Mesodermal cell (in vitro differentiated cells): ENCODE measurements around the gene TMEM255B.
"Not testable (repeated sequence)": the region's sequence is repeated elsewhere in the genome, so short reads cannot be mapped to it uniquely, and the experiment has no call there.

Experiments used
- H3K27ac ChIP-seq: 2 replicates; pipeline ENCODE4 v1.7.0; 2013; ENCODE audit warnings: mild to moderate bottlenecking, low read depth, low read length, moderate library complexity; ENCODE audit not compliant: severe bottlenecking
- H3K36me3 ChIP-seq: 2 replicates; pipeline ENCODE4 v1.7.1; 2013; ENCODE audit warnings: mild to moderate bottlenecking, low read length, moderate library complexity; ENCODE audit not compliant: control insufficient read depth, insufficient read depth
- H3K4me1 ChIP-seq: one replicate; pipeline ENCODE4 v1.7.1; 2013; ENCODE audit warnings: mild to moderate bottlenecking, low read length; ENCODE audit not compliant: insufficient read depth, control insufficient read depth, poor library complexity, severe bottlenecking
- H3K4me3 ChIP-seq: 2 replicates; pipeline ENCODE4 v1.7.0; 2013; ENCODE audit warnings: low read length, control low read depth, mild to moderate bottlenecking; ENCODE audit not compliant: insufficient read depth, poor library complexity, severe bottlenecking; ENCODE audit errors: extremely low read depth
- H3K9me3 ChIP-seq: 2 replicates; pipeline ENCODE4 v1.7.1; 2013; ENCODE audit warnings: mild to moderate bottlenecking, low read length, moderate library complexity; ENCODE audit not compliant: control insufficient read depth
- WGBS, 2 experiments: methylation state at CpG; one replicate each; pipeline ENCODE4 v1.1.5; 2013; ENCODE audit warnings: missing lambda C conversion rate in 2 of 2; ENCODE audit not compliant: insufficient coverage in 2 of 2; 5-methylcytosine and 5-hydroxymethylcytosine counted together

Gene TMEM255B

DNA sequence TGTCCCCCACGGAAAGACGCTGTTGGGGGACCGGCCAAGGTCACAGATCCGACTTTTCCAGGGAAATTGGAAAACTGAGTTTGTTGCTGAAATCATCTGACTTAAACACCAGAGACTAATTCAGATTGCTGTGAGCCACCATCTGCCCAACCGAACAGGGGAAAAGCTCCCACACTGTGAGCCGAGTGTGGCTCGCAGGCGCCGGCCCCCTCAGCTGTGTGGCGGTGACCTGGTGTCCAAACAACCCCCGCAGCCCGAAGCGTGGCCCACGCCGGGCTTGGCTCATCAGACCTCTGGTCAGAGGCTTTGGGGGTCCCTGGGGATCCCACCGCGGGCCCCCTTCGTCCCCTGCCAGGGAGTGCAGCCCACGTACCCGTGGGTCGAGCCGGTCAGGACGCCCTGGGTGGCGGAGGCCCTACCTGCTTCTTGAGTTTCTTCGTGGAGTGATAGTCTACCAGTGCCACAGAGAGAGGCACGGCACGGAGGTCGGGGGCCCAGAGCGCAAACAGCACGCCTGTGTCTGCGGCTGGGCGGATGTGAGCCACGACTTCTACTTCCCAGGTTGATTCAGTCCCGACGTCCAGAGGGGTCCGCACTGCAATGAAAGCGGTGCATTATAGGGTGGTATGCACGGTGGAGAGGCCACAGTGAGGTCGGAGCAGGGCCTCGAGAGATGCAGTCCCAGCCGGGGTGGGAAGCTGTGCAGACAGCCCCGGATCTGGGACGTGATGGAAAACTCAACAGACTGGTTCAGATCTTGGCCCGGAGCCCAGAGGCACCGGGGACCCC is 64.1 kb downstream of the TMEM255B start:
- H3K27ac ChIP-seq, result no peak overlapping the region
- H3K4me1 ChIP-seq, result peaks cover 26% of the 10 kb centered on the region
- 97% methylated on average over 39 to 45 of the region's 45 CpGs for WGBS, 2 experiments

DNA sequence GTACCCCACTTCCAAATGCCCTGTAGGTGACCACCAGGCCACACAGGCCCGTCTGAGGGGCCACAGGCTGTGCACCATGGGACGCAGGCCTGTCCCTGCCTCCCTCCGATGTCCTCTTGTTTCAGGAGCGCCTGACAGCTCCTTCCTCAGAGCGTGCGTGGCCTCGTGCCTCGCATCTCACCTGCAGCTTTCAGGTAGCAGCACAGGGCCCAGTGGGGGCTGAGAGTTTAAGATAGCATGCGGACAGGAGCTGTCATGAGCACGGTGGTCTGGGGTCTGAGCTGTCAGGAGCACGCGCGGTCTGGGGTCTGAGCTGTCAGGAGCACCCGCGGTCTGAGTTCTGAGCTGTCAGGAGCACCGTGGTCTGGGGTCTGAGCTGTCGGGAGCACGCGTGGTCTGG is 64.7 kb downstream of the TMEM255B start:
- Histone ChIP-seq H3K36me3 (no peaks in the 10 kb centered on the region), H3K27ac (no peak overlapping the region), H3K4me3 (no peak overlapping the region), H3K4me1 (peaks cover 26% of the 10 kb centered on the region), H3K9me3 (no peaks in the 10 kb centered on the region)
- WGBS, 2 experiments, result 97 to 99% methylated on average over 15 to 17 of the region's 19 CpGs

More for the DNA sequence above, 64.1 kb downstream of the TMEM255B start:
- no peaks in the 10 kb centered on the region for H3K9me3 ChIP-seq
- no peak overlapping the region for H3K4me3 ChIP-seq
- H3K36me3 ChIP-seq, result no peaks in the 10 kb centered on the region

DNA sequence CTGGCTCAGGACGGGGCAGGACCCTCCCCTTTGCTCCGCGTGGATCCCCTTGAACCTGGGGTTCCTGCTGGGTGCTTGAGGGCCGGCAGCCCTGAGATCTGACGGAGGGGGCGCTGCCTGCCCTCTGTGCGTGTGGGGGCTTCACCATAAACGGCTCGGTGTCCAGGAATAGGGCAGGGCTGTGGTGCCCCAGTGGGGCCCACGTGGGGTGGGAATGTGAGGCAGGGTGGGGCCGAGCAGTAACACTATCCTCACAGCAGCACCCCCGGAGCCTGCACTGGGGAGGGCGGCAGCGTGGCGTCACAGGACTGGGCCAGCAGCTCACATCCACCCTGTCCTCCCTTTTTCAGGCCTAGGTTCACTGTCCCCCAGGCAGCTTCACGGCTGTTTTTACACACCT is 66.8 kb downstream of the TMEM255B start:
- no peak overlapping the region for H3K27ac ChIP-seq
- H3K9me3 ChIP-seq, result no peaks in the 10 kb centered on the region
- H3K36me3 ChIP-seq, result no peaks in the 10 kb centered on the region
- H3K4me1 ChIP-seq, result peaks cover 15% of the 10 kb centered on the region
- WGBS, 2 experiments, result 91% methylated on average over 9 to 13 of the region's 16 CpGs
- H3K4me3 ChIP-seq, result no peak overlapping the region

DNA sequence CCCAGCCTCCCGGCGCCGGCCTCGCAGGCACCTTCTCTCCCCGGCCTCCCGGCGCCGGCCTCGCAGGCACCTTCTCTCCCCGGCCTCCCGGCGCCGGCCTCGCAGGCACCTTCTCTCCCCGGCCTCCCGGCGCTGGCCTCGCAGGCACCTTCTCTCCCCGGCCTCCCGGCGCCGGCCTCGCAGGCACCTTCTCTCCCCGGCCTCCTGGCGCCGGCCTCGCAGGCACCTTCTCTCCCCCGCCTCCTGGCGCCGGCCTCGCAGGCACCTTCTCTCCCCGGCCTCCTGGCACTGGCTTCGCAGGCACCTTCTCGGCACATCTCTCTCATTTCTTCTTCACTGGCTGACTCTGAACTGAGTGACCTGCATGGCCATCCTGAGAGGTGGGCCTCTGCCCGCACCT is 67.4 kb downstream of the TMEM255B start:
- 86 to 94% methylated on average over 6 to 13 of the region's 35 CpGs for WGBS, 2 experiments
- not testable (repeated sequence) for H3K36me3 ChIP-seq, H3K4me3 ChIP-seq, H3K4me1 ChIP-seq, H3K9me3 ChIP-seq, H3K27ac ChIP-seq

DNA sequence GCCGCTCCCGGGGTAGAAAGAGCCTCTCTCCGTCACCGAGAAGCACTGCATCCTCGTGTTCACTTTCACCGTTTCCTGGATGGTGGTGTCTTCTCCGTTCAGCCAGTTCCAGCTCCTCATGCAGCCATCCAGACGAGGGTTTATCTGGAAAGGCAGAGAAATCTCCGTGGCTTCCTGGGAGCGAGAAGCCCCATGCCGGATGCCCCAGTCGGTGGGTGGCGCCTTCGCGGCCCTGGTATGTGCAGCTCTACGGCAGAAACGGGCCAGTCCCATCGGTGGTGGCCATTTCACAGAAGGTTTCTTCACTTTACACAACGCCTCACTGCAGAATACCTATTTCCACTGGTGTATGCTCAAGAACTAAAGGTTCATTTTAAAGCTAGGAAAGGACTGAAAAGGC is 68.0 kb downstream of the TMEM255B start:
- H3K4me1 ChIP-seq, result peaks cover 4% of the 10 kb centered on the region
- no peak overlapping the region for H3K4me3 ChIP-seq
- 94% methylated on average over 15 to 16 of the region's 19 CpGs for WGBS, 2 experiments

DNA sequence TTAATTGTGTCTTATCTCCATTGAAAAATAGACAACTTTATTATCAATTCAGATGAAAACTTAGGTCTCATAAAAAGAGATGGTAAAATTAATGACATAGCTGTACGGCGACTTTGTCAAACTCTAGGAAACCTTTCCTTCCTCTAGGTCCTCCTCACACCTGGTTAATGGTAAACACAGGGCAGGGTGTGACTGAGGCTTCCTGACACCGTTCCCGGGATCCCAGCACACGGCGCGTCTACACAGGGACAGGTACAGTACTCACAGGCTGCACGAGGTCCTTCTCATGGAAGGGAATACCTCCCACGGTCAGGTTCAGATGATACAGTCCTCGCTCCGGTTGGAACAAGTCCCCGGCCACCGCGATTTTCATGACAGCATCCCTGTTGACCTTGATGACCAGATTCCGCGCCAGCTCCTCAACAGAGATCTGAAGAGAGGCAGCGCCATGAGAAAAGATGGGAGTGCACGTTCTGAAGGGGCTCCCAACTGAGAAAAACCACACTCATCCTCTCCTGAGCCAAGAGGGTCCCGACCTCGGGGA is 69.3 kb downstream of the TMEM255B start:
- WGBS, 2 experiments, result 95 to 98% methylated on average over 17 to 20 of the region's 20 CpGs
- no peak overlapping the region for H3K4me3 ChIP-seq
- H3K27ac ChIP-seq, result no peak overlapping the region

More for the DNA sequence above, 68.0 kb downstream of the TMEM255B start:
- H3K9me3 ChIP-seq, result no peaks in the 10 kb centered on the region
- no peak overlapping the region for H3K27ac ChIP-seq
- no peaks in the 10 kb centered on the region for H3K36me3 ChIP-seq

DNA sequence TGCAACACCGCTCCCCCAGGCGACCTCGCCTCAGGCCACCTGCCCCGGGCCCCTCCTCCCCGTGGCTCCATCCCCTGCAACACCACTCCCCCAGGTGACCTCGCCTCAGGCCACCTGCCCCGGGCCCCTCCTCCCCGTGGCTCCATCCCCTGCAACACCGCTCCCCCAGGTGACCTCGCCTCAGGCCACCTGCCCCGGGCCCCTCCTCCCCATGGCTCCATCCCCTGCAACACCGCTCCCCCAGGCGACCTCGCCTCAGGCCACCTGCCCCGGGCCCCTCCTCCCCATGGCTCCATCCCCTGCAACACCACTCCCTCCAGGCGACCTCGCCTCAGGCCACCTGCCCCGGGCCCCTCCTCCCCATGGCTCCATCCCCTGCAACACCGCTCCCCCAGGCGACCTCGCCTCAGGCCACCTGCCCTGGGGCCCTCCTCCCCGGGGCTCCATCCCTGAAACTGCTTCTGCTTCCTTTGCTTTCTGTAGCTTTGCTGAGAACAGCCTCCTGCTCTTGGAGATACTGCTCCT is 71.5 kb downstream of the TMEM255B start:
- not testable (repeated sequence) for H3K9me3 ChIP-seq, H3K4me3 ChIP-seq, H3K4me1 ChIP-seq, H3K27ac ChIP-seq, H3K36me3 ChIP-seq
- WGBS, 2 experiments, result 71 to 75% methylated on average over 4 of the region's 22 CpGs

More for the DNA sequence above, 69.3 kb downstream of the TMEM255B start:
- H3K36me3 ChIP-seq, result no peaks in the 10 kb centered on the region
- H3K4me1 ChIP-seq, result no peaks in the 10 kb centered on the region
- no peaks in the 10 kb centered on the region for H3K9me3 ChIP-seq

DNA sequence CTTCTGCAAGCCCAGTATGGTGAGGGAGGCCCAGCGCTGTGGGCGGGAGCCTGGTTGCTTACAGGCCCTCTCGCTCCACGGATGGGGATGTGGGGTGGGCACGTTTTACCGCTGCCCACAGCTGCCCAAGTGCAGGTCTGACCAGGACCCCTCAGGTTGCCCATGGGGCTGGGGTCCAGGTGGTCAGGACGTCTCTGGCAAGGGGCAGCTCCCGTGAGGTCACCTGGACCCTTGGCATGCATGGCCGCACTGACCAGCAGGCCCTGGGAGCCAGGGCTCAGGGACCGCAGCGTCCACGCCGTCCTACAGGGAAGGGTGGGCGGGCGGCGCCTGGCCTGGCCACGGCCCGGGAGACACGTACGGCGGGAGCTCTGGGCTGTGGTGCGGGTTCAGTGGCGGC is 72.0 kb downstream of the TMEM255B start:
- Histone ChIP-seq H3K9me3 (no peaks in the 10 kb centered on the region), H3K4me1 (peaks cover 2% of the 10 kb centered on the region), H3K4me3 (no peak overlapping the region), H3K36me3 (no peaks in the 10 kb centered on the region), H3K27ac (no peak overlapping the region)
- WGBS, 2 experiments, result 89 to 91% methylated on average over 23 of the region's 23 CpGs

DNA sequence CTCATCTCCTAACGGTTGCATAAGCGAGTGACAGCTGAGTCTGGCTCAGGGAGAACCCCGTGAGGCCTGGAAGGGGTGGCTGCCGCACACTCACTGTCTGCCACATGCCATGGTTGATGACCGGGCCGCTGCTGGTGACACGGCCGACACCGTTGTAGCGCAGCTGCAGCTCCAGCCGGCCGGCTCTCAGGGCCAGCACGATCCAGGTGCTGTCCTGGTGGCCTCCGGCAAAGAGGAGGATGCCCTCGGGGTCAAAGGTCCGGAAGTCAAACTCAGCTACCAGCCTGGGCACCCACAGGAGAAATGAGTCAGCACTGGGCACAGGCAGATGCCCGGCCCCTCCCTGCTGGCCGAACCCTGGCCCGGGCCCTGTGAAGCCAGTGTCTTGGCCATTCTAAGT is 73.2 kb downstream of the TMEM255B start:
- Histone ChIP-seq H3K9me3 (no peaks in the 10 kb centered on the region), H3K27ac (no peak overlapping the region), H3K36me3 (no peaks in the 10 kb centered on the region), H3K4me3 (no peak overlapping the region), H3K4me1 (peaks cover 6% of the 10 kb centered on the region)
- 91 to 95% methylated on average over 18 to 19 of the region's 19 CpGs for WGBS, 2 experiments

DNA sequence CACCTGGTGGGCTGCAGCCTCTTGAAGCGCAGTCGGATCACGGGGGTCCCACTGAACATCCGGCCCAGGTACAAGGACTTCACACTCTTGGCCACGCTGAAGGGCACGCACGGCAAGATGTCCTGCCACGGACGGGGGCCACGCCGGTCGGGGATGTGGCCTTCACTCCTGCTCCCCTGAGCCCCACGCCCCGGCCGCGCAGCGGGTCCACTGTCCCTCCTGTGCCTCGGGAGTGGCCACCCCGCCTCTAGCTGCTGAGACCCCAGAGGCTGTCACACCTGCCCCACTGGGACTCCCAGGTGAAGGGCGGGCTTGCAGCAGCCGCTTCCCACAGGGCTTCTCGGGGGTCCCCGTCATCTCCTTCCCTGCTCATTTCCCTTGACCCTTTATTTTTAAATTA is 73.6 kb downstream of the TMEM255B start:
- H3K4me3 ChIP-seq, result no peak overlapping the region
- peaks cover 11% of the 10 kb centered on the region for H3K4me1 ChIP-seq
- H3K9me3 ChIP-seq, result no peaks in the 10 kb centered on the region
- WGBS, 2 experiments, result 95 to 97% methylated on average over 12 to 20 of the region's 23 CpGs
- no peak overlapping the region for H3K27ac ChIP-seq
- no peaks in the 10 kb centered on the region for H3K36me3 ChIP-seq
